HuH-7.5 (cell line): ENCODE measurements around the gene AIFM3.

ENCODE experiments used
- DNase-seq: peaks from one replicate; pipeline ENCODE4 v3.0.0; 2011; ENCODE audit warnings: low spot score

Gene AIFM3

DNA sequence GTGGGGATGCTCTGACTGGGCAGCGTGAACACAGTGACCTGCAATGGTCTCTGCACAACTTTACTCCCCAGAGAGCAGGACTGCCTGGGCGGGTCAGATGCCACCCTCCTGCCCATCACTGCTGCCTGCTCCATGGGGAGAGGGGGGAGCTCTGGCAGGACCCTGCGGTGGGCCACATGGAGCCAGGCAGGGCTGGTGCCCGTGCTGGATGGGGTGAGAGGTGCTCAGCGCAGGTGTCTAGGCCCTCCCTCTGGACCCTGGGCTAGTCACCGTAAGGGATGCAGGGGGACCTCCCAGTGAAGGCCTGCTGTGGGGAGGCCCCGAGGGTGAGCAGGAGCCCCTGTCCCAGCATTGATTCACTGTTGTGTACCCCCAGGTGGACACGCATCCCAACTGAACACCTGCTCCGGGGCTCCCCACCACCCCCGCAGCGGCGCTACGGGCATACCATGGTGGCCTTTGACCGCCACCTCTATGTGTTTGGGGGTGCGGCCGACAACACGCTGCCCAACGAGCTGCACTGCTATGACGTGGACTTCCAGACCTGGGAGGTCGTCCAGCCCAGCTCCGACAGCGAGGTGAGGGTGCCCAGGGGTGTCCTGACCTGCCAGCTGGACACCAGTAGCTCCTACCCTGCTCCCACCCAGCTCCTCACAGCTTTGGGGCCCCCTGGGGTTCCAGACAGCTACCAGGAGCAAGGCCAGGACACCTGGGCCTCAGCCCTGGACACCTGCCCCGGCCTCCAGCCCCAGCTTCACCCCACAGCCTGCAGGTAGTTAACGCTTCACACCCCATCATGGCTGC lies 24.4 kb downstream of the AIFM3 start:
- DNase-seq = no peak

DNA sequence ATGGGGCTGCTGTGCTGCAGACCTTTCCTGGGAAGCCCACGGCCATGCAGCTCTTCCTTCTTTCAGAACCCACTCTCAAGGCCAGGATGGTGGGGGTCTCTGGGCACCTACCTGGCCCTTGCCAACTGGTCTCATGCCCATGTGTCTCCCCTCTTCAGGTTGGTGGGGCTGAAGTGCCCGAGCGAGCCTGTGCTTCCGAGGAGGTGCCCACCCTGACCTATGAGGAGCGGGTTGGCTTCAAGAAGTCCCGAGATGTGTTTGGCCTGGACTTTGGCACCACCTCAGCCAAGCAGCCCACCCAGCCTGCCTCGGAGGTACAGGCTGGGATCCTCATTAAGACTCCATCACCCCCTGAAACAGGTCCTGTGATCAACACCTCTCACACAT lies 25.0 kb downstream of the AIFM3 start:
- DNase-seq = no peak

DNA sequence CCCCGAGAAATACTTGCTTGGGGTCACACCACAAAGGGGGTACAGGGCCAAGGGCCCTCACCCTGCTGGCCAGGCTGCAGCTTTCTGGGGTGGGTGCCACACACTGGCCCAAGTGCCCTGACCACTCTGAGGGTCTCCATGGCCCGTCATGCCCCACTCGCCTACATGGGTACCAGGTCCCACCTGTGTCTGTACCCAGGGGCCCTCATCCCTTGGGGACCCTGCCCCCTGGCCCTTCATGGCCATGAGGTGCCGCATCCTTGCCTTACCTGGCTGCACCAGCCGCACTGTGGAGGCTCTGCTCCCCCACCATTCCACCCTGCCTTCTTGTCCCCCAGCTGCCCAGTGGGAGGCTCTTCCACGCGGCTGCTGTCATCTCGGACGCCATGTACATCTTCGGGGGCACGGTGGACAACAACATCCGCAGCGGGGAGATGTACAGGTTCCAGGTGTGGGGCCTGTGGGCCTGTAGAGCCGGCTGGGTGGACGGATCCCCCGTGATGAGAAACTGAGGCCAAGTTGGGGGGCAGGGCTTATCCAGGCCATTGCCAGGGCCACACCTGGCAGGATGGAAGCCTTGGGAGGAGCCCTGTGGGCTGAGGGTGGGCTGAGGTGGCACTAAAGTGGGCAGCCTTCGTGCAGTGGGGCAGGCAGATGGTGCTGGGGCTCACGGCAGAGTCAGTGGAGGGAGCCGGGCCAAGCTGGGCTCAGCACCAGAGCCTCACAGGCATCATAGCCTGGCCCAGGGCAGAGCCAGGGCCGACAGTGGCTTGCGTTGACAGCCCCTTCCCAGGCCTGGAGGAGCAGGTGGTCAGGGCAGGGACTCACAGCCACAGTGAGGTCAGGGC lies 25.6 kb downstream of the AIFM3 start:
- no peak for DNase-seq

DNA sequence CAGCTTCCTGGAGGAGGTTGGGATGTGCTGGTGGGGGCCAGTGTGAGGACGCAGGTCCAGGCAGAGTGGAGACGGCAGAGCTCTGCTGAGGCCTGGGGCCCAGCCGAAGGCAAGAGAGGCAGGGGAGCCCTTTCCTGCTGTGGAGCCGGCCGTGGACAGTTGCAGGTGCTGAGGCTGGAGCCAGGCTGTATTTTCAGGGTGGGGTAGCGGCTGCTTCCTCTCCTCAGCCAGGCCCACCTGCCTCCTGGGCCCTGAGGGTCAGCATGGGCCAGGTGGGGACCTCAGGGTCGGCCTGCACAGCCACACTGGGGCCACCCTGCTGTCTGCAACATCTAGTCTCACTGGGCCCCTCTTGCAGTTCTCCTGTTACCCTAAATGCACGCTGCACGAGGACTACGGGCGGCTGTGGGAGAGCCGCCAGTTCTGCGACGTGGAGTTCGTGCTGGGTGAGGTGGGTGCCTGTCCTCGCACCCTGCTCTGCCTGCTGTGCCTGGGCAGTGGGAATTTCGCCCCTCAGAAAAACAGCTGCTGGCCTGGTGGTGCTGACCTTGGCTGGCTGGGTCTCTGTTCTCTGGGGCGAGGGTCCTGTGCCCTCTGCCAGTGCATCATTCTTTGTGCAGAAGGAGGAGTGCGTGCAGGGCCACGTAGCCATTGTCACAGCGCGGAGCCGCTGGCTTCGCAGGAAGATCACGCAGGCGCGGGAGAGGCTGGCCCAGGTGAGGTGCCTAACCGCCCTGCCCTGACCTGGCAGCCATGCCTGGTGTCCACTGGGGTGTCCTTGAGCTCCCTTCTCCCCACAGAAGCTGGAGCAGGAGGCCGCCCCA lies 26.5 kb downstream of the AIFM3 start:
- no peak for DNase-seq

DNA sequence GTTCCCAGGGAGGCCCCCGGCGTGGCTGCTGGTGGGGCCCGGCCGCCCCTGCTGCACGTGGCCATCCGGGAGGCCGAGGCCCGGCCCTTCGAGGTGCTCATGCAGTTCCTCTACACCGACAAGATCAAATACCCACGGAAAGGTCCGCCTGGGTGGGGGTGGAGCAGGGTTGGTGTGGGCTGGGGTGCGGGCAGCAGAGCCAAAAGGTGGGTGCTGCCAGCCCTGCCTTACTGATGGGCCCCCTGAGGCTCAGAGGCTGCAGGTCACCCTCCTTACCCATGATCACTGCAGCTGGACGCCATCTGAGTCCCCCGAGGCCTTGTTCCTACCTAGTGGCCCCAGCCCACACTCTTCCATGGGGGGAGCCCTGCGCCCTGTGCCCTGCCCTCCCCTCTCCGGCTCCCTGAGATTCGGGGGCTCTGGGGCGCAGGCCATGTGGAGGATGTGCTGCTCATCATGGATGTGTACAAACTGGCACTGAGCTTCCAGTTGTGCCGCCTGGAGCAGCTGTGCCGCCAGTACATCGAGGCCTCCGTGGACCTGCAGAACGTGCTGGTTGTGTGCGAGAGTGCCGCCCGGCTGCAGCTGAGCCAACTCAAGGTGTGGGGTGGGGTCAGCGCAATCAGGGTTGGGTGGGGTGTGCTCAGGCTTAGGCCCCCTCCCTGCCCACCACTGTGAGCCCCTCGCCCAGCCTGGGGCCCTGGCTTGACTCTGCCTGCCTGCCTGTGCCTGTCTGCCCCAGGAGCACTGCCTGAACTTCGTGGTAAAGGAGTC lies 27.3 kb downstream of the AIFM3 start:
- DNase-seq = no peak

DNA sequence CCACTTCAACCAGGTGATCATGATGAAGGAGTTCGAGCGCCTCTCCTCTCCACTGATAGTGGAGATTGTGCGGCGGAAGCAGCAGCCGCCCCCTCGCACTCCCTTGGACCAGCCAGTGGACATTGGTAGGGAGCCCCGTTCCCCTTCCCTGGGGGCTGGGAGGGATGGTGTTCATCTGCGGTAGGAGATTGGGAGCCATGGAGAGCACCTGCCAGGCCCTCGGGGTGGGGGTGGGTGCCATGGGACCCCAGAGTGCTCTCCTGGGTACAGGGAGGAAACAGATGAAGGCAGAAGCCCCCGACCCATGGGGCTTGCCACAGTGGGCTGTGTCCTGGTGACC lies 27.8 kb downstream of the AIFM3 start:
- DNase-seq = no peak

DNA sequence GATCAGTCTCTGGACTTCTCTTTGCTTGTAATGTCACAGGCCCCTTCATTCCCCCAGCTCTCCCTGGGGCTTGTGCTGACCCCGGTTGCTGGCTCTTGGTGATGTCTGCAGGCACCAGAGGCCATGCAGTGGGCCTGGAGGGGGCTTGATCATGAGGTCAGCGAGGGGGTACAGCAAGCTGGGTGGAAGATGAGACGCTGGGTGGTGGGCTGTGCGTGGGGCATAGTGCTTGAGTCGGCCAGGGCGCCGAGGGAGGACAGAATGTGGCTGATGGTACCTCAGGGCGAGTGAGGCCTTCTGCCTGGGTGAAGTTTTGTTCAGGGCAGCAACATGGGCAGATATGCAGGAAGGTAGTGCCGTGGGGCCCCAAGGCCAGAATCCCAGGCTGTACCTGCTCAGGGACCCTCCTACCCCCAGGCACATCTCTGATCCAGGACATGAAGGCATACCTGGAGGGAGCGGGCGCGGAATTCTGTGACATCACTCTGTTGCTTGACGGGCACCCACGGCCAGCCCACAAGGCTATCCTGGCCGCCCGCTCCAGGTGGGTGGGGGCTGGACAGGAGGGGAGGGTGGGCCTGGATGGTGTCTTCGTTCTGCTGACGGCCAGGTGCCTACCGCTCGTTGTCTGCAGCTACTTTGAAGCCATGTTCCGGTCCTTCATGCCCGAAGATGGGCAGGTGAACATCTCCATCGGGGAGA lies 28.4 kb downstream of the AIFM3 start:
- no peak for DNase-seq

DNA sequence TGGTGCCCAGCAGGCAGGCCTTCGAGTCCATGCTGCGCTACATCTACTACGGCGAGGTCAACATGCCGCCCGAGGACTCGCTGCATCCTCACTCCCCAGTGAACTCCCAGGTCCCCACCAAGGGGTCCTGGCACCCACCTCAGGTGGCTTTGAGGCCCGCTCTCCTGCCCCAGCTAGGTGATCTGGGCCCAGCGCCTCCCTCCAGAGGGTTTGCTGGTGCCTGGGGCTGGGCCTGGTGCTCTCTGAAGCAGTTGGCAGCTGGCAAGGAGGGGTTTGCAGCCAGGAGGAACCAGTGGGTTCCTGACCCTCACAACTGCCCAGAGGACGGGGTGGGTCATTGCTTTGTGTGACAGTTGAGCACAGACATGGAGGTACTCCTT lies 29.0 kb downstream of the AIFM3 start:
- DNase-seq = no peak

DNA sequence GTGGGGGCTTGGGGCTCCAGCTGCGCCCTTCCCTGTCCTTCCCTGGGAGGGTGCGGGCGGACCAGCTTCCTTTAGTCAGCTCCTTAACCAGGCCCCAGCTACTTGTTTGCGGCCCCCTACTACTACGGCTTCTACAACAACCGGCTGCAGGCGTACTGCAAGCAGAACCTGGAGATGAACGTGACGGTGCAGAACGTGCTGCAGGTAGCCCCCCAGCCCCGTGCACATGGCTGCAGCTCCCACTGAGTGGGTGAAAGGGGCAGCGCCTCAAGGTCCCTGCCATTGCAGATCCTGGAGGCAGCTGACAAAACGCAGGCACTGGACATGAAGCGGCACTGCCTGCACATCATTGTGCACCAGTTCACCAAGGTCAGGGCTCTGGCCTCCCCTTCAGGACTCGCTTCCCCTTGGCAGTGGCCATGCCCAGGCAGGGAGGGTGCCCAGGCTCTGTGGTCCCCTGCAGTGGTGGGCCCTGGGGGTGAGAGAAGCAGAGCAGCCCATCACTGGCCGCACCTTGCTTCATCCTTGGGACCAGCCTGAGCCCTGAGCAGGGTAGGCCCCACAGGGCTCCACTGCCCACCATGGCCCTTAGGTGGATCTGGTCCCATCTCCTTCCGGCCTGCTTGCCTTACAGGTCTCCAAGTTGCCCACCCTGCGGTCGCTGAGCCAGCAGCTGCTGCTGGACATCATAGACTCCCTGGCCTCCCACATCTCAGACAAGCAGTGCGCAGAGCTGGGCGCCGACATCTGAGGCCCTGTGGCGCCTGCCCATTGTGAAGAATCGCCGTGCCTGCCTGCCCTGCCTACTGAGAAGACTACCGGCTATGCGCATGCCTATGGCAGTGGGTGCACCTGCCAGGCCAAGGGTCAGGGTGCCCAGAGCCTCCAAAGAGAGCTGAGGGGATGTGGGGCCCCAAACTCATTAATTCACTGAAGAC lies 29.8 kb downstream of the AIFM3 start:
- no peak for DNase-seq

DNA sequence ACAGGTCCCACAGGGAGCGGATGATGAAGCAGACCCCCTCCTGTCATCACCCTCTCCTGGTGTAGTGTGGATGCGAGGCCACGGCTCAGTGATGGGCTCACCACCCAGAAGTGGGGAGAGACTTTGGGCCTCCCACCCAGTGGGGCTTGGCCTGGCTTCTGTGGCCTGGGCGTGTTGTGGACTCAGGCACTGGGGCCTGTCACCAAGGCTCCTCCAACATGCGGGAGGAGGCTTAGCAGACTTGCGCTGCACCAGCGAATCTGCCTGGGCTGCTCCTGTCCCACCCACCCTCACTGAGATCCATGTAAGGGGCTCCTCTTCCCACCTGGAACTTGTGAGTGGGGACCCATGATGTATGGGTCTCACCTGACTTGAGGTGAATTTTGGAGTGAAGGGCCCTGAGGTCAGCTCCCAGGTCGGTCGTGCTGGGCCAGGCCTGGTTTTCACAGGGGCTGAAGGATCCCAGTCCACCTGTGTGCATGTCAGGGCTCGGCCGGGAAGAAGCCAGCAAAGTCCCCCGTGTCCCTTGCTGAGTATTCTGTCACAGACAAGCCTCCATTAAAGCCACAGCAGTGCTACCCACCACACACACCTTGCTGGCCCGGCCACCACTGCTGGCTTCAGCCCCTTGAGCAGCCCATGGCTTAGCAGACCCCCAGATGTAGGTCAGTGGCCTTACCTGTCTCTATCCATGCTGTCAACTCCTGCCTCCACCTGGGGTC lies 30.6 kb downstream of the AIFM3 start:
- no peak for DNase-seq

DNA sequence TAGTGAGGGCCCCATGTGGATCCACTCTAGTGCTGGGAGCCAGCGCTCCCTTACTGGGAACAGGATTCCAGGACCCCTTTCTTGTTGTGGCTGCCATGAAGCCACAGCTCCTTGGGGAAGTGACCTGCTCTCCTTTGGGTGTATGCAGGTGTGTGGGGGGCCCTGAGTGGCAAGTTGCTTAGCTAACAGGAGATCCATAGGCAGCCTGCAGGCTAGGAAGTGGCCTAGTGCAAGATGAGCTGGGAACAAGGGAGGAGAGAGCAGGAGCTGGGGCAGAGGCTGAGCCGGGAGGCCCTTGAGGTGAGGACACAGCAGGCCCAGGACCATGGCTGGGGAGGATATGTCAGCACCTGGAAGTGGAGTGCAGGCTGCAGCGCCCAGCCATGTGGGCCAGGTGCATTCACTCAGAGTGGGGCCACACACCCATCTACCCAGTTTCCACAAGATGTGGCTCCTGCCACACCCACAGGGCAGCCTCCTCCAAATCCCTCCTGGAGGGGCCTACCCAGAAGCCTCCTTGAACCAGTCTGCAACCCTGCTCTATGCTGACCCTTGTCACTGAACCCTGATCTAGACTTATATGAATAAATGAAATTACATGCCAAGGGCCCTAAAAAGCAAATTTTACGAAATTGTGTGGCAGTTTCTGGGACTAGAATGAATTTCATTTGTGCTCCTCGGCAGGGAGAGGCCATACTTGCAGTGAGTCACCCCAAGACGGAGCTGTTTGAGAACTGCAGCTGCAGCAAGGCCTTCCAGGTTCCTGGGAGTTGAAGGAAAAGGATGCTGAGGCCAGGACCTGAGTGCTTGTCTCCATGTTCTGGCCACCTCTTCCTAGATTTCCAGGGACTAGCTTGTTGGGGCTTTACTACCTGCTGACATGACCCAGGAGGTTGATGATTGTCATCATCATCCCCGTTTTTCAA lies 31.6 kb downstream of the AIFM3 start:
- no peak for DNase-seq

DNA sequence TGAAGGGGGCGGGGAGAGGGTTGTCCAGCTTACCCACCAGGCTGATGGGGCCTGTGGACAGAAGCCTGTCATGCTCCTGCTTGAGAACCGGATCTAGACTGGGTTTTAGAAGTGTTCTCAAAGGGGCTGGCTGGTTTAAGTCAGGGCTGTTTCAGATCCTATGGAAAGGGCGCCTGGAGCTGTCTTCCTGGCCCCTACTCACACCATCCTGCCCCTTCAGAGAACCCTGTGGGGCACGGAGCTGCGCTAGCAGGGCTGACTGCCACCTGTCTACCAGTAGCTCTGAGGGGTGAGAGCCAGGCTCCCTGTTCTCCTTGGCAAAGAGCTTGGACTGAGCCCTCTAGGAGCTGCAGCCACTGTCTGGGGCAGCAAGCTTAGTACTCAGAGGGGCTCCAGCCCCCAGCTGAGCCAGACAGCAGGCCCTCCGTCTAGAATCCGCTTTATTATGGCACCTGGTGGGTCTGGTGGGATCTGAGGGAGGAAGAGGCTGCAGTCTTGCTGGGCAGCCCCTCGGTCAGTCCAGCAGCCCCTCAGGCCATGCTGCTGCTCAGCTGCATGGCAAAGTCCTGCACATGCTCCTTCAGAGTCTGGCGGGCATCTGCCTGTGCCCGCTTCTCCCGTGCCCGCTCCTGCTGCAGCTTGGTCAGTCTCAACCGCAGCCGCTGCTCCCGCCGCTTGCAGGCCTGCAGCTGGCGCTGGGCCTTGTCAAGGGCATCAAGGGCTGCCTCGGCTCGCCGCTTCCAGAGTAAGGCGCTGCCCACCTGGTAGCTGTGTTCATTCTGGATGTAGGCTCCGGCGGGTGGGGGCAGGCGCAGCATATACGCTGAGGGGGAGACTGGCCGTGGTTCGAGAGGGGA lies 32.5 kb downstream of the AIFM3 start:
- no peak for DNase-seq

DNA sequence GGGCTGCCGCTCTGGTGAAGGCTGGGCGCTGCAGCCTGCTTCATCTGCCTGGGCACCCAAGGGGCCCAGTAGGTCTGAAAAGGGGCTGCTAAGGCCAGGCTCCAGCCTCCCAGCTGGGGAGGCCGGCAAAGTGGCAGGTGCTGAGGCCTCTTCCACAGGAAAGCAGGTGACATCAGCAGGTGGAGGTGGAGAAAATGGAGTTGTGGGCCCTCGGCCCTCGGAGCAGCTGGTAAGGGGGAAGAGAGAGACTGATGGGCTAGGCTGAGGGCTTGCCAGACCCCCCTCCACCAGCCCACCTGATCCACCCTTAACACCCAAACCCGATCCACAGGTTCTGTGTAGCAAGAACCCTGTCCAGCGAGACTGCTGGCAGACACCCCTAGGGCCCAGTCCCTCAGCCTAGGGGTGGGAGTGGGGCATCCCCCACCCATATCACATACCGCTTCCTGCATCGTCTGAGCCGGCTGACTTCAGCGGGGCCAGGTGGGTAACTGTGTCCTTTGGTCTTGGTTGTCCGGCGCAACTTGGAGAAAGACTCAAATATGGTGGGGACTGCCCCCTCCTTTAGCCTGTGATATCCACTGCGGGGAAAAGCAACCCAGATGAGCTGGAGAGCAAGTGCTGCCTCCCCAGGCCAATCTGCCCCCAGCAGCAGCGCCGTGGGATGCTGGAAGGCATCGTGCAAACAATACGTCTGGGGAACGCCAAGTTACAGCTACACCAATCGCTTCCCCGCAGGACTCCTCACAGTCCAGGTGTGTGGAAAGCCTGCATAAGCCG lies 33.3 kb downstream of the AIFM3 start:
- no peak for DNase-seq

DNA sequence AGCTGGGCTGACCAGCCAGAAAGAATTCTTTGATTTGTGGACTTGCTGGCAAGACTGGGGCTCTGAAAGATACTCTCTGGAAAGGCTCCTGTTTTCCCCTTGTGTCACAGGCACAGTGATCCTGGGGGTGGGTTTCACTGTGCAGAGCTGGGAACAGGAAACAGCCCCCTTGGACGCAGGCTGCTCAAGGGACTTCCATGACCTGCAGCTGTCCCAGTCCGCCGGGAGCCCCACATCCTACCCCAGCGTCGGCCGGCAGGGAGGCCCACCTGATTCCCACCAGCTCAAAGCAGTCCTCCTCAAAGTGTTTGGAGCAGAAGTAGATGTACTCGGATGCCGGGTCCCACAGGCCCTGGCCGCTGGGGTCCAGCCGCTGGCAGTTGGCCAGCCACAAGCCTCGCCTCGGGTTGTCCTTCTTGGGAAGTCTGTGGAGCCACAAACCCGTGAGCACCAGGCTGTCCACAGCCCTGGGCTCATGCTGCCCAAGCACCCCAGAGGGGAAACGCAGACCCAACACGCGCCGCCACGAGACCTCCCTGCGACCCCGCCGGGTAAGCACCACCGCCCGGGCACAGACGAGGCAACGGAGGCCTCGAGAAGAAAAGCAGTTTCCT lies 34.0 kb downstream of the AIFM3 start:
- DNase-seq = no peak

DNA sequence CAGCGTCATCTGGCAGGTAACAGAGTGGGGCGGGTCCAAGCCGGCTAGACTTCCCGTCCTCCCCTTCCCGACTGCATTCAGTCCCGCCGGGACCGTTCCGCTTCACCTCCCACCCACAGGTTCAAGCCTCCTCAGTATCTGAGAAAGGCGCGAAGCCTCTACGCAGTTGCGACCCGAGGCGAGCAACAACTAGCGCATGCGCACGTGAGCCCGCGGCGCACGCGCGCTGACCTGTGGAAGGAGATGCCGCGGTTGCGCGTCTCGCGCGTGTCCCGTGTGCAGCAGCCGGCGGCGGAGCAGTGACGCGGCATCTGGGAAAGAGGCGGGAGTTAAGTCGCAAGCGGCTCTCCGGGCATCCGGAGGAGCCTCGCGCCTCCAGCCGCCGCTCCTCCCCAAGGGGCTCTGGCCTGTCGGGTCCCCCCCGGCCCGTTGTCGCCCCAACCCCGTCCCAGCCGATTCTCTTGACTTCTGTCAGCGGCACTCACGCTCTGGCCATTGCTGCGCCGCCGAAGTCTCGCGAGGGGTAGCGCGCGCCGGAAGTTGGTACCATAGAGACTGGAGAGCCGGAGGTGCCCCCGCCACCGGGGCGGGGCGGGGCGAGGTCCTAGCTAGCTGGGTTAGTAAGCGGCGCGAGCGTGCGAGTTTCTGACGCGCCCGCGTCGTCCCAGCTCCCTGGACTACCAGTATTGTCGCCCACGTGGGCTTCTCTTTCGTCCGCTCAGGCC lies 34.7 kb downstream of the AIFM3 start, which contains the start of gene THAP7:
THAP7 (minus strand) TSS at position 518 of the 725 bp plus-strand sequence; CDS start at position 311, 207 bp downstream.
- peak; percentile 91 for DNase-seq
